Mesodermal cell (in vitro differentiated cells): ENCODE results near the gene DZANK1.
"Not testable (repeated sequence)": the region's sequence is repeated elsewhere in the genome, so short reads cannot be mapped to it uniquely, and the experiment has no call there.

ENCODE experiments used
- H3K27ac ChIP-seq: 2 replicates; pipeline ENCODE4 v1.7.0; 2013; ENCODE audit warnings: mild to moderate bottlenecking, low read depth, low read length, moderate library complexity; ENCODE audit not compliant: severe bottlenecking
- H3K36me3 ChIP-seq: 2 replicates; pipeline ENCODE4 v1.7.1; 2013; ENCODE audit warnings: mild to moderate bottlenecking, low read length, moderate library complexity; ENCODE audit not compliant: control insufficient read depth, insufficient read depth
- H3K4me1 ChIP-seq: one replicate; pipeline ENCODE4 v1.7.1; 2013; ENCODE audit warnings: mild to moderate bottlenecking, low read length; ENCODE audit not compliant: insufficient read depth, control insufficient read depth, poor library complexity, severe bottlenecking
- H3K4me3 ChIP-seq: 2 replicates; pipeline ENCODE4 v1.7.0; 2013; ENCODE audit warnings: low read length, control low read depth, mild to moderate bottlenecking; ENCODE audit not compliant: insufficient read depth, poor library complexity, severe bottlenecking; ENCODE audit errors: extremely low read depth
- H3K9me3 ChIP-seq: 2 replicates; pipeline ENCODE4 v1.7.1; 2013; ENCODE audit warnings: mild to moderate bottlenecking, low read length, moderate library complexity; ENCODE audit not compliant: control insufficient read depth
- WGBS, 2 experiments: methylation state at CpG; one replicate each; pipeline ENCODE4 v1.1.5; 2013; ENCODE audit warnings: missing lambda C conversion rate in 2 of 2; ENCODE audit not compliant: insufficient coverage in 2 of 2; 5-methylcytosine and 5-hydroxymethylcytosine counted together

DZANK1 gene

DNA sequence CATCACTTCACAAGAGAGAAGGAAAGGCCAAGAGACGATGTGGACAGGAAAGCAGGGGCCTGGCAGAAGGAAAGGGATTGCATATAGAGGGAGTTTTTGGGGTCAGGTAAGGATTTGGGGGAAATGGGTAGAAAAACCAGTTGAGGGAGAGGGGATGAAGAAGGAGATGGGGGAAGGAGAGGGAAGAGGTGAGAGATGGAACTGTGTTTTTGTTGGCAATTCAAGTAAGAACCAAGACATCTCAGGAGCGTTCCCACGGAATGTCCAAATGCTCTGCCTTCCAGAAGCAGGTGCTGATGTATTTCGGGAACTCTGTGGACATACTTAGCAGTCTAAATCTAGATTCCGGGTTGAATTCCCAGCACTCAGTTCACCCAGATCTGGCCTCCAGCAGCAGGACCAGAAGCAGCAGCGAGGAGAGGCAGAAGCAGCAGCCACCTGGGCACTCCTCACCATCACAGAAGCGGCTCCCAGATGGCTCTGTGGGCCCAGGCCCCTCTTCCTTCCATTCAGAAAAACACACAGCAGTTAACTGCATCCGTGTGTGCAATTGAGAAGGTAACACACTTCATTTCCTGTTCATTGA is 88.8 kb downstream of the DZANK1 start:
- WGBS, 2 experiments = 68 to 78% methylated on average over 6 to 7 of the region's 8 CpGs

DNA sequence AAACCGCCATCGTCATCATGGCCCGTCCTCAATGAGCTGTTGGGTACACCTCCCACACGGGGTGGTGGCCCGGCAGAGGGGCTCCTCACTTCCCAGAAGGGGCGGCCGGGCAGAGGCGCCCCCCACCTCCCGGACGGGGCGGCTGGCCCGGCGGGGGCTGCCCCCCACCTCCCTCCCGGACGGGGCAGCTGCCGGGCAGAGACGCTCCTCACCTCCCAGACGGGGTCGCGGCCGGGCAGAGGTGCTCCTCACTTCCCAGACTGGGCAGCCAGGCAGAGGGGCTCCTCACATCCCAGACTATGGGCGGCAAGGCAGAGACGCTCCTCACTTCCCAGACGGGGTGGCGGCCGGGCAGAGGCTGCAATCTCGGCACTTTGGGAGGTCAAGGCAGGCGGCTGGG is 91.3 kb downstream of the DZANK1 start:
- not testable (repeated sequence) for H3K27ac ChIP-seq, H3K9me3 ChIP-seq, H3K4me3 ChIP-seq, H3K36me3 ChIP-seq, H3K4me1 ChIP-seq
- 96 to 99% methylated on average over 17 of the region's 28 CpGs for WGBS, 2 experiments

More for the DNA sequence above, 88.8 kb downstream of the DZANK1 start:
- H3K27ac ChIP-seq = no peak overlapping the region
- H3K4me3 ChIP-seq = no peak overlapping the region
- H3K9me3 ChIP-seq = no peaks in the 10 kb centered on the region
- no peaks in the 10 kb centered on the region for H3K36me3 ChIP-seq
- H3K4me1 ChIP-seq = no peaks in the 10 kb centered on the region

DNA sequence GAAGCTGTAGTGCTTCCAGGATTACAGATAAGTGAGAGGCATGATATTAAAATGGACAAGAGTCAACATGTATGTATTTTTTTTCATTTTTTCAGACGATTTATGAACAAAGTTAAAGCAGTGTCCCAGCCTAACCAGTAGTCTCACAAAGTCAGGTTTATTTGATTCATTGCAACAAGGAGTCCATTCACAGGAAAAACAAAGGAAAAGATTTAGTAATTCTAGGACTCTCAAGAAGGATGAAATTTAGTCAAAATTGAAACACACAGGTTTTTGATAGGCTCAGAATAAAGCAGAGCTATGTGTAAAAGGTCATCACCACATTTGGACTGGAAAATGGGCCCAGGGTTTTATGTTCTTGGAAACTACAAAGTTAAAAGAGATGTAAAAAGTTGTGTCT is 94.5 kb downstream of the DZANK1 start:
- no CpG with 5 or more reads among the region's 1 CpG for WGBS, 2 experiments
- H3K4me3 ChIP-seq = no peak overlapping the region
- no peaks in the 10 kb centered on the region for H3K4me1 ChIP-seq
- no peaks in the 10 kb centered on the region for H3K36me3 ChIP-seq
- no peak overlapping the region for H3K27ac ChIP-seq
- H3K9me3 ChIP-seq = no peaks in the 10 kb centered on the region

DNA sequence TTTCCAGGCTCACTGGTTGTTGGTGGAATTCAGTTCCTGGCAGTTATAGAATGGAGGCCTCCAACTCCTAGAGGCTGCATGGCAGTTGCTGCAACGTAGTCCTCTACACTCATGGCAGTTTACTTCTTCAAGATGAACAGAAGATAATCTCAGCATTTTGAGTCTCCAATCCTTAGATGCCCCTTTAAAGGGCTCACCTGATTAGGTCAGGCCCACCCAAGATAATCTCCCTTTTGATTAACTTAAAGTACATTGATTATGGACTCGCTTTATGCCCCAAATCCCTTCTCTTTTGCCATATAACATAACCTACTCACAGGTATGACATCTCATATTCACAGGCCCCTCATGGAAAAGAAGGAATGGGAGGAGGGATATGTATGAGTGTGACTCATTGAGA is 102.1 kb downstream of the DZANK1 start:
- H3K4me1 ChIP-seq = no peaks in the 10 kb centered on the region
- WGBS, 2 experiments = 67 to 88% methylated on average over 1 of the region's 2 CpGs
- no peak overlapping the region for H3K4me3 ChIP-seq
- H3K36me3 ChIP-seq = no peaks in the 10 kb centered on the region
- H3K27ac ChIP-seq = no peak overlapping the region
- H3K9me3 ChIP-seq = no peaks in the 10 kb centered on the region

DNA sequence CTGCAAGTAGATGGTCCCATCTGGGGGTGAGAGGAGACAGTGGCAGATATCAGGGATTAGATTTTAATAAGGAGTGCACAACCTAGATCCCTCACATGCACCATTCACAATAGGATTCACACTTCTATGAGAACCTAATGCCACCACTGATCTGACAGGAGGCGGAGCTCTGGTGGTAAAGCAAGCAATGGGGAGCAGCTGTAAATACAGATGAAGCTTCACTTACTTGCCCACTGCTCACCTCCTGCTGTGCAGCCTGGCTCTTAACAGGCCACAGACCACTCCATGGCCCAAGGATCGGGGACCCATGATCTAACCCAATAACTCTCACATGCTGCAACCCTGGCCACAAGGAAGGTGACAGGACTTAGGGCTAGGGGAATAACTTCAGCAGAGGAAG is 103.1 kb downstream of the DZANK1 start:
- H3K4me1 ChIP-seq = no peaks in the 10 kb centered on the region
- no peaks in the 10 kb centered on the region for H3K9me3 ChIP-seq
- no peaks in the 10 kb centered on the region for H3K36me3 ChIP-seq
- no peak overlapping the region for H3K27ac ChIP-seq
- no peak overlapping the region for H3K4me3 ChIP-seq
- WGBS, 2 experiments = 83 to 90% methylated on average over 1 to 2 of the region's 2 CpGs

- 92 to 95% methylated on average over 12 to 13 of the region's 13 CpGs for WGBS, 2 experiments
Measured at GRCh38 chr20:18362916-18363315, 103.9 kb downstream of the DZANK1 start.

GRCh38 chr20:18361678-18362077 is 105.2 kb downstream of the DZANK1 start:
- 80% methylated on average over 1 of the region's 1 CpG for WGBS, 2 experiments
- Histone ChIP-seq H3K4me1 (no peaks in the 10 kb centered on the region), H3K9me3 (no peaks in the 10 kb centered on the region), H3K4me3 (no peak overlapping the region), H3K27ac (no peak overlapping the region), H3K36me3 (no peaks in the 10 kb centered on the region)

More at GRCh38 chr20:18362916-18363315, 103.9 kb downstream of the DZANK1 start:
- Histone ChIP-seq H3K4me1 (no peaks in the 10 kb centered on the region), H3K9me3 (no peaks in the 10 kb centered on the region), H3K36me3 (no peaks in the 10 kb centered on the region), H3K4me3 (no peak overlapping the region), H3K27ac (no peak overlapping the region)

- WGBS, 2 experiments = 43 to 71% methylated on average over 1 of the region's 1 CpG
Measured at GRCh38 chr20:18360635-18361034, 106.2 kb downstream of the DZANK1 start.

DNA sequence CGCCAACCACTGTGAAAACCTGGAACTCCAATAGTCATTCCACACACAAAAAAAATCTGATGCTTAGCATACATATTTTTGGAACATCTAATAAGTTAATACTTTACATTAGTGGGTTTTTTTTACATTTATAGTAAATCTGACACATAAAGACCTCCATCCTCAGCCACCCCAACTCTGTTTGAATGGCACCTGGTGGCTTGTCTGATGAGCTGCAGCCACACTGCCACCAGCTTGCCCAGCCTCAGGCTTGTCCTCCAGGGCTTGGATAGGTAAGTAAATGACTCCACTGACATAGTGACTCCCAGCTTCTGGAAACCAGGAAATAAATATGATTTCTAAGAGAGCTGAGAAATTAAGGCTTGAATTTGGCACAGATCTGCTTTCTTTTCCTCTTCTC is 107.0 kb downstream of the DZANK1 start:
- Histone ChIP-seq H3K9me3 (no peaks in the 10 kb centered on the region), H3K27ac (no peak overlapping the region), H3K4me3 (no peak overlapping the region), H3K4me1 (no peaks in the 10 kb centered on the region), H3K36me3 (no peaks in the 10 kb centered on the region)
- no CpG with 5 or more reads among the region's 1 CpG for WGBS, 2 experiments

More at GRCh38 chr20:18360635-18361034, 106.2 kb downstream of the DZANK1 start:
- Histone ChIP-seq H3K4me3 (no peak overlapping the region), H3K27ac (no peak overlapping the region), H3K36me3 (no peaks in the 10 kb centered on the region), H3K4me1 (no peaks in the 10 kb centered on the region), H3K9me3 (no peaks in the 10 kb centered on the region)

- WGBS, 2 experiments = 44 to 50% methylated on average over 2 of the region's 3 CpGs
- H3K4me3 ChIP-seq = not testable (repeated sequence)
Measured at GRCh38 chr20:18349749-18350148, 117.1 kb downstream of the DZANK1 start.

More at GRCh38 chr20:18349749-18350148, 117.1 kb downstream of the DZANK1 start:
- H3K36me3 ChIP-seq, H3K27ac ChIP-seq, H3K4me1 ChIP-seq, H3K9me3 ChIP-seq: not testable (repeated sequence)
